A673 (cell line): ENCODE results near the gene ANKK1. TPM values are rescaled to one million over a fixed set of nuclear protein-coding genes. Genes with fewer than 3 reads are reported as not detected.

Experiments used
- BruUV-seq: library from RNA; stranded (reverse); fragments of 400-500 nt; replicated peaks from 2 replicates; lab custom pipeline; 2021; lab: Mats Ljungman, UMichigan
- CTCF ChIA-PET: fragments of 300-600 bp; sonication (Branson Sonifier 250); formaldehyde crosslinking; loops from one replicate; lab custom pipeline; 2022; ENCODE audit warnings: antibody characterized with exemption; lab: Charles Lee
- POLR2A ChIA-PET: fragments of 300-600 bp; sonication (Branson Sonifier 250); formaldehyde crosslinking; loops from one replicate; lab custom pipeline; 2022; ENCODE audit warnings: antibody characterized with exemption; ENCODE audit not compliant: low non-redundant PET; lab: Charles Lee
- DNase-seq: peaks from one replicate; pipeline ENCODE4 v3.0.0-alpha.2; 2015; ENCODE audit warnings: low spot score
- H3K27ac ChIP-seq: fragments of 200-600 bp; sonication (generic); 2 replicates; pipeline ENCODE4 v1.5.1; 2016; ENCODE audit warnings: mixed run types, low read depth, mild to moderate bottlenecking, mixed read lengths, antibody characterized with exemption, low read length; ENCODE audit not compliant: poor library complexity, severe bottlenecking
- H3K27me3 ChIP-seq: fragments of 200-600 bp; sonication (generic); replicated peaks from 2 replicates; pipeline ENCODE4 v1.6.1; 2017; ENCODE audit warnings: mixed run types, low read depth, mild to moderate bottlenecking, mixed read lengths, antibody characterized with exemption, low read length; ENCODE audit not compliant: insufficient read depth, poor library complexity
- H3K36me3 ChIP-seq: fragments of 200-600 bp; sonication (generic); 2 replicates; pipeline ENCODE4 v1.6.1; 2016; ENCODE audit warnings: mixed run types, mild to moderate bottlenecking, mixed read lengths, antibody characterized with exemption, low read length; ENCODE audit not compliant: insufficient read depth, poor library complexity, severe bottlenecking
- H3K4me1 ChIP-seq: fragments of 200-600 bp; sonication (generic); 2 replicates; pipeline ENCODE4 v1.6.1; 2017; ENCODE audit warnings: mixed run types, mild to moderate bottlenecking, mixed read lengths, antibody characterized with exemption, low read length; ENCODE audit not compliant: insufficient read depth, poor library complexity, severe bottlenecking
- H3K4me3 ChIP-seq: fragments of 200-600 bp; sonication (generic); 2 replicates; pipeline ENCODE4 v1.5.1; 2016; ENCODE audit warnings: low read depth, mixed run types, mild to moderate bottlenecking, mixed read lengths, low read length; ENCODE audit not compliant: poor library complexity, severe bottlenecking
- H3K9me3 ChIP-seq: fragments of 200-600 bp; sonication (generic); 2 replicates; pipeline ENCODE4 v1.6.1; 2016; ENCODE audit warnings: mixed run types, low read depth, mild to moderate bottlenecking, mixed read lengths, antibody characterized with exemption, low read length; ENCODE audit not compliant: poor library complexity, severe bottlenecking
- EZH2 ChIP-seq: fragments of 200-600 bp; sonication (generic); IDR thresholded peaks from 2 replicates; pipeline ENCODE4 v1.6.1; 2017; ENCODE audit warnings: borderline replicate concordance, low read depth, mild to moderate bottlenecking, mixed read lengths, antibody characterized with exemption, low read length; ENCODE audit not compliant: poor library complexity, severe bottlenecking
- intact Hi-C: fragments of 100-400 bp; cut with micrococcal nuclease; formaldehyde crosslinking; loops from one replicate; pipeline ENCODE4 v1.10.0; 2022; ENCODE audit not compliant: unreplicated experiment
- total RNA-seq: library from RNA; stranded (reverse); gene quantifications from 2 replicates; pipeline ENCODE4 v1.2.3, GENCODE V29; 2021
- TF ChIP-seq, protein P1 (sequence below): fragments of 300-800, 200-600 bp; sonication (generic); conservative IDR thresholded peaks from 2 replicates; pipeline ENCODE4 v1.5.1; 2017; ENCODE audit warnings: low read depth, mild to moderate bottlenecking, antibody characterized with exemption, low read length, moderate library complexity, mixed read lengths

ANKK1 gene
- total RNA-seq, 1 experiment from 2014 or later, result 0.43 TPM

- Histone ChIP-seq H3K27ac (no peak overlapping the region), H3K4me1 (no peaks in the 10 kb centered on the region), H3K4me3 (no peak overlapping the region), H3K36me3 (no peaks in the 10 kb centered on the region), H3K27me3 (no peaks in the 10 kb centered on the region), H3K9me3 (no peaks in the 10 kb centered on the region)
- no peak for TF ChIP-seq EZH2
- TF ChIP-seq, protein P1, sequence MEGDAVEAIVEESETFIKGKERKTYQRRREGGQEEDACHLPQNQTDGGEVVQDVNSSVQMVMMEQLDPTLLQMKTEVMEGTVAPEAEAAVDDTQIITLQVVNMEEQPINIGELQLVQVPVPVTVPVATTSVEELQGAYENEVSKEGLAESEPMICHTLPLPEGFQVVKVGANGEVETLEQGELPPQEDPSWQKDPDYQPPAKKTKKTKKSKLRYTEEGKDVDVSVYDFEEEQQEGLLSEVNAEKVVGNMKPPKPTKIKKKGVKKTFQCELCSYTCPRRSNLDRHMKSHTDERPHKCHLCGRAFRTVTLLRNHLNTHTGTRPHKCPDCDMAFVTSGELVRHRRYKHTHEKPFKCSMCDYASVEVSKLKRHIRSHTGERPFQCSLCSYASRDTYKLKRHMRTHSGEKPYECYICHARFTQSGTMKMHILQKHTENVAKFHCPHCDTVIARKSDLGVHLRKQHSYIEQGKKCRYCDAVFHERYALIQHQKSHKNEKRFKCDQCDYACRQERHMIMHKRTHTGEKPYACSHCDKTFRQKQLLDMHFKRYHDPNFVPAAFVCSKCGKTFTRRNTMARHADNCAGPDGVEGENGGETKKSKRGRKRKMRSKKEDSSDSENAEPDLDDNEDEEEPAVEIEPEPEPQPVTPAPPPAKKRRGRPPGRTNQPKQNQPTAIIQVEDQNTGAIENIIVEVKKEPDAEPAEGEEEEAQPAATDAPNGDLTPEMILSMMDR, result no peak
- intact Hi-C loops, result no loop called here
- DNase-seq, result peak; percentile 86
- ChIA-PET CTCF (no interaction called here), POLR2A (no interaction called here)
- BruUV-seq, result no TSS peak
Measured at GRCh38 chr11:113401718-113402117, 14.1 kb downstream of the ANKK1 start.

DNA sequence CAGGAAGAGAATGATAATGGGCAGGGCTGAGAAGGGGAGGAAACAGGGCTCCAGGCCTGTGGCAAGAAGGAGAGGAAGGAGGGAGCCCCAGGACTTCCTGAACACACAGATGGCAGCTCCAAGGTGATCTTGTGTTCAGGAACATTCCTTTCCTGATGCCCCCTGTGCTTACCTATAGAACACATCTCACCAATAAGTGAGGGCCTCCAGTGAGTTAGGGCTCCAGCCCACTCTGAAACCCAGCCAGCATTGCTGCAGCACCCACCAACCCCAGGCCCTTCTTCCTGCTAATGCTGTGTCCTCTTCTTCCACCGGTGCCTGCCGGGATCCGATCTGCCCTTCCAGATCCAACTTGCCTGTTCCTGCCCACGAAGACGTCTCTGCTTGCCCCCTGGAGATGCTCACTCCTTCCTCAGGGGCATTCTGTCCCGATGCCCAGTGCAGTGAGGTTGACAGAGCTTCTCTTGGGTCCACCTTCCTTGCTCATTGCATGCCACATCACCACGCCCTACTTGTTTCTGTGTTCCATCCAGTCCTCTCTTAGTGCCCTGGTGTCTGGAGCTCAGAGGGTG lies 17.4 kb downstream of the ANKK1 start:
- no peak overlapping the region for H3K4me3 ChIP-seq
- H3K4me1 ChIP-seq, result no peaks in the 10 kb centered on the region
- intact Hi-C loops, result no loop called here
- no peak overlapping the region for H3K27ac ChIP-seq
- ChIA-PET CTCF (no interaction called here), POLR2A (no interaction called here)
- DNase-seq, result no peak
- no TSS peak for BruUV-seq
- TF ChIP-seq EZH2, result no peak
- TF ChIP-seq, protein P1, result no peak
- no peaks in the 10 kb centered on the region for H3K36me3 ChIP-seq
- no peaks in the 10 kb centered on the region for H3K27me3 ChIP-seq
- H3K9me3 ChIP-seq, result no peaks in the 10 kb centered on the region

DNA sequence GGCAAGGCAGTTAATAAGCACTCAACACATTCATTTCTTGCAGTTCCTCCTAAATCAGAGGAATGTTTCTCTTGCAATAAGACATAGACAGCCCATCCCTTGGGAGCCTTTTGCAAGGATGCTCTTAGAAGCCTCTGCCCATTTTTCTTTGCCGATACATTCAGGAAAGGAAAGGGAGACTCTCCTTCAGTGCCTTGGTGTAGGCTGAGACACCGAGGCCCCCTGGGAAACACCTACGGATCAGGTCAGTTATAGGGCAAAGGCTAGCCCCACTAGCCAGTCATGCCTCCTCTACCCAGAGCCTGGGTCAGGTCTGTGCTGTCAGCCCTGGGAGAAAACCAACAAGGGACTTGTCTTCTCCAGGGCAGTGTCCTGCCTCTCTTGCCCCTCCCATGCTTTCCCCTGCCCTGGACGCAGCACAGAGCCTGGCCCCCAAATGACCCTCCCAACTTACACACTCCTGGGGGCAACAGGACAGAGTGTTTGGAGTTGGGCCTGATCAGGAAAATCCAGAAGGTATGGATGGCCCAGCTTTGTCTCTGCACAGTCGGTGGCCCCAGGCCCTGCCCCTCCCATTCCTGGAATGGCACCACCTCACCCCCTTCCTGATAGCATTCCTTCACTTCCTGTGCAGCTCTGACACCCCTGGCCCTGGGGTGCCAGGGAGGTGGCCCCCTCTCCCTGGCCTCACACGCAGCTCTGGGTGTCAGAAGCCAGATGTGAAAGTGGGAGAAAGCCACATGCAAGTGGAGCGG lies 18.3 kb downstream of the ANKK1 start:
- CTCF ChIA-PET, result no interaction called here
- TF ChIP-seq EZH2, result no peak
- TF ChIP-seq, protein P1, result no peak
- Histone ChIP-seq H3K4me1 (no peaks in the 10 kb centered on the region), H3K27me3 (no peaks in the 10 kb centered on the region), H3K36me3 (no peaks in the 10 kb centered on the region), H3K4me3 (no peak overlapping the region), H3K27ac (no peak overlapping the region), H3K9me3 (no peaks in the 10 kb centered on the region)
- no TSS peak for BruUV-seq
- no peak for DNase-seq
- POLR2A ChIA-PET, result no interaction called here
- intact Hi-C loops, result no loop called here
